HG03280 (cell line): ENCODE measurements around the gene RAMP1.

Source experiments
- ATAC-seq: cut with Tn5 transposase; IDR thresholded peaks from one replicate; pipeline ENCODE4 v1.9.1; 2021; ENCODE audit warnings: mild to moderate bottlenecking, moderate library complexity; ENCODE audit not compliant: unreplicated experiment

RAMP1 gene

DNA sequence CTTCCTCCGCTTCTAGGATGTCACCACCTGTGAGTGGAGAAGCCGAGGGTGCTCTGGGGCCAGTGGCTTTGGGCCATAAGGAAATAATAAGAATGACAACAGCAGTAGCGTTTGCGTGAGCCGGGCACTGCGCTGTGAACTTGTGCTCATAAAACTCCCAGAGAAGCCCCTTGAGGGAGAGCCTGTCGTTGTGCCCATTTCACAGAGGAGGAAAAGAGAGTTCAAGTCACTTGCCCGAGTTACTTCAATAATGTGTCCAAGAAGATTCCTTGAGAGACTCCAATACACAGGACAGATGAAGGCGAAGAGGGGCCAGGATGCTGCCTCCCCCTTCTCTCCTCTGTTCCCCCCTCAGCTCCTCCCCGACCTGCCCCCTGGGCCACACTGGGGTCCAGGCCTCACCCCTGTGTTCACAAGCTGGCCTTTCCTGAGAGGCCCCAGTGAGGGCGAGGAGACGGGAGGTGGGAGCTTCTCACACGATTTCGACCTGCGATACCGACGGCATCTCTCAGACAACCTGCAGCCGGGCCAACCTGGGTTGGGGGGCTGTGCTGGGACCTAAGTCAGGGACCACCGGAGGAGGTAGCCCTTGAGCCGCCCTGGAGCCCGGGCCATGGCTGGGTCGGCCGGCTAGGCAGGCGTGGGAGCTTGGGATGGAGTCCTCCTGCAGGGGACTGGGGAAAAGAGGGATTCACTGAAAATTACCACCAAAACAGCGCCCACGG, 53.9 kb downstream of the RAMP1 start:
- no peak for ATAC-seq

DNA sequence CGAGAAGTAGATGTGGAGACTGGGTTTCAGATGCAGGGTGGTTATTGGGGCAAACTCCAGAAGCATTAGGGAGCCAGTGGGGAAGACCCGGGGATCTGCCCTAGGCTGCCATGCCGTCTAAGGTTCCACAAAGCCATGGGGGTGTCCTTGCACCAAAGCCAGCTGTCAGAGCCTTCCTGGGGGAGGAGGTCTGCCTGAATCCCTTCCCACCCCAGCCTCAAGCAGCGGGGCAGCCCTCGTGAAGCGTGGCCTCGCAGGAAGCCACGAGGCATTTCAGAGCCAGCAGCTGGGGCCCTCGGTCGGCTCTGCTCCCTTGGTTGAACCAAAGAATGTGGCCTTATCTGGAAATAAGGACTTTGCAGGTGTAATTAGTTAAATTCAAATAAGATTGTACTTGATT, 56.2 kb downstream of the RAMP1 start:
- no peak for ATAC-seq

DNA sequence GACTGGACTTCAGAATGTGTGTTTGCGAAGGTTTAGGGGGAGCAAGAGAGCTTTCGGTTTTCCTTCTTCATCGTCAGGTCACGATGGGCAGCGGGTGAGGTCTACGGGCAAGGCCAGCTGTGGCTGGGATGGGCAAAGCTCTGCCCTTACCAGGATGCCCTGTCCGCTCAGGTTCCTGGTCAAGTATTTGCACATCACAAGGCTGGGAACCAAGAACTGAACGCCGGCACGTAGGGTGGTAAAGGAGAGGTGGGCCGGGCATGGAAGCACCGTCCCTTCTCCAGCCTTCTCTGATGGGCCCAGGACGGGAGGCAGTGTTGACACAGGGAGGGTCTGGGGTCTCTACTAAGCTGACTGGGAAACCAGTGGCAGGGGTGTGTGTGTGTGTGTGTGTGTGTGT, 56.9 kb downstream of the RAMP1 start:
- ATAC-seq: no peak

DNA sequence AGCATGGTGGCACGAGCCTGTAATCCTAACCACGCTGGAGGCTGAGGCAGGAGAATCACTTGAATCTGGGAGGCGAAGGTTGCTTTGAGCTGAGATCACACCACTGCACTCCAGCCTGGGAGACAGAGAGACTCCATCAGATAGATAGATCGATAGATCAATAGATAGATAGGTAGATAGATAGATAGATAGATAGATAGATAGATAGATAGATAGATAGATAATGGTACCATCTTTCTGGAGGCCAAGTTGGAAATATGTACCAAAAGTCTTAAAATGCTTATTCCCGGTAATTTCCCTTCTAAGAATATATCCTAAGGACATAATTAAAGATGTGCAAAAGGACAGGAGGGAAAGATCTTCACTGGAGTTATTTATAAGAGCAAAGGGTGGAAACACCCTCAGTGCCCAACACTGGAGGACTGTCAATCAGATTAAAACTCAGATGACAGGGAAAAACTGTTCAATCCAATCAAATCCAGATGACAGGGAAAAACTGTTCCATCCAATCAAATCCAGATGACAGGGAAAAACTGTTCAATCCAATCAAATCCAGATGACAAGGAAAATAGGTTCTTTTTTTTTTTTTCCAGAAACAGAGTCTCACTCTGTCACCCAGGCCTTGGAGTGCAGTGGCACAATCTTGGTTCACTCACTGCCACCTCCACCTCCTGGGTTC, 58.4 kb downstream of the RAMP1 start:
- no peak for ATAC-seq

DNA sequence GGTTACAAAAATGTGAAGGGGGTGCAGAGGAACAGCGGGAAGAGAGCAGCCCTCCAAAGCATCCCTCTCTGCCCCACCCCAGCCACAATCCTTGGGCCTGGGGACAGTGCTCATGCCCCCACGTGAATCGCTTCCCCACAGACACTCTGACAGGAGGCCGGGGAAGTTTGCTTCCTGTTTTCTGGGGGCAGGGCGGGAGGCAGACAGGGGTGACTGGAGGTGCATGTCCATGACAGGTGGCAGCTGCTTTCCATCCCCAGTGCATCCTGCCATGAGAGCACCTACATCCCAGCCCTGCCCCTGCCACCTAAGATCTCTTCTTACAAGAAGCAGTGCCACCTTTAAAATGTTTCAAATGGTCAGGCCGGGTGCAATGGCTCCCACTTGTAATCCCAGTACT, 60.2 kb downstream of the RAMP1 start:
- no peak for ATAC-seq

- no peak for ATAC-seq
These were observed 61.2 kb downstream of the RAMP1 start for GRCh38 chr2:237920673-237921072.

- no peak for ATAC-seq
These were observed 62.6 kb downstream of the RAMP1 start for GRCh38 chr2:237921967-237922492.

GRCh38 chr2:237922641-237923361, 63.4 kb downstream of the RAMP1 start:
- ATAC-seq: no peak

DNA sequence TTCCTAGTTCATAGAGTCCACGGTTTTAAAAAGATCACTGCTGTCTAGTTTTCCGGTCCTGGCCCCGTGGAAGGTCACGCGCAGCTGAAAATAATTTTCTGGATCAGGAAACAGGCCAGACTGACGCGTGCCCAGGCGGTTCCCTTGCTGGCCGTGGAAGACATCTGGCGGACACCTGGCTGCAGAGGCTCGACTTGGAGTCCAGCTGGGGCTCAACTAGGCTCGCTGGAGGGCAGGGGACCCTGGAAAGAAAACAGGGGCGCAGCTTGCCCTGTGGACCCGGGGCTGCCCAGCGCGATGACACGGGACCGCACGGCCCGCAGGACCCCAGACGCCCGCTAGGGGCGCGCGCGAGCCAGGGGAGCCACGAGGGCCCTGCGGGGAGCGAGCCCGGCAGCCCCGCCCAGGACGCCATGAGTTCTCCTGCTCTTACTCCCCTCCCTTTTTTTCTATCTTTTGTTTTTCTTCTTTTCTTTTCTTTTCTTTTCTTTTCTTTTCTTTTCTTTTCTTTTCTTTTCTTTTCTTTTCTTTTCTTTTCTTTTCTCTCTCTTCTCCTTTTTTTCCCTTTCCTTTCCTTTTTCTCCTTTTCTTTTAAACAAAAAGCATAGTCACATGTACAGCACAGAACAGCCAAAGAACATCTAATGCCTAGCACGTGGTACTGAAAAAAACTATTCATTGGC, 64.2 kb downstream of the RAMP1 start:
- ATAC-seq: peak; percentile 91

DNA sequence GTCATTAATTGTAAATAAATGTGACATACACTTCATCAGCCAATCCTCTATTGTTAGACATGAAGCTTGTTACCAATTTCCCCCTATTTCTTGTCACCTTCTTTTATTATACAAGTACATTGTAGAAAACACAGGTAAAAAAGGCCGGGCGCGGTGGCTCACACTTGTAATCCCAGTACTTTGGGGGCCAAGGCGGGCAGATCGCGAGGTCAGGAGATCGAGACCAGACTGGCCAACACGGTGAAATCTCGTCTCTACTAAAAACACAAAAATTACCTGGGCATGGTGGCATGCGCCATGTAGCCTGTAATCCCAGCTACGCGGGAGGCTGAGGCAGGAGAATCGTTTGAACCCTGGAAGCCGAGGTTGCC, 64.7 kb downstream of the RAMP1 start:
- no peak for ATAC-seq

DNA sequence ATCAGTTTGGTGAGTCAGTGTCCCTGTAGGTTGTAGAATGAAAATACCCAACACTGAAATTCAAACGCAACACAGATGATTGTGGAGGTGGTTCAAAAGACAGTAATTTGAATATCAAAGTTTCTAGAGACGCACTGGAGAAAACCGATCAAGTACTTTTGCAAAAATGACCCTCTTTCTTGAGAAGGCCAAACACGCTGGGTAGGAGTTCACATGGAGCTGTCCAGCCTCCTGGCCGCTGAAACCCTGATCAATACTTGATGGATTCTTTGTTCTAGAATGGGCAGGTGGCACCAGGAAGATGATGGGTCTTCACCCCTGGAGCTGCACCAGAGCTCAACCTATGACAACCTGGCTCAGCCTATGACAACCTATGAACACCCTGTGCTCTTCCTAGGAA, 67.7 kb downstream of the RAMP1 start:
- no peak for ATAC-seq

DNA sequence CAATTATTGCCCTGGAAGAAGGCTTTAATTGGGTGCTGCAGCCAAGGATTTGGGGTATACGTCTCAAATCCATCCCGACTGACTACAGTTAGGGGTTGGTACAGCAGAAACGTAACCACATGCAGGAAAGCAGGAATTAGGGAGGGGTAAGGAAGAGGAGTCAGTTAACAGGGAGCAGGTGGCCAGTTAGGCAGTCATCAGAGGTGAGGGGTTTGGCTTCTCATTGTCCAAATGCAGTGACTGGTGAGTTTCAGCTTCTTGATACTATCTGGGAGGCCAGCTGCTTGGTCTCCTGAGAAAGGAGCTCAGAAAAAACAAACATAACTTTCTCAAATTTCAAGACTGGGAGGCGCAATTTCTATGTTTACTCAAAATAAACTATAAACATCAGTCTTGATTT, 68.6 kb downstream of the RAMP1 start:
- no peak for ATAC-seq

- no peak for ATAC-seq
These were observed 70.6 kb downstream of the RAMP1 start for GRCh38 chr2:237929979-237930378.

DNA sequence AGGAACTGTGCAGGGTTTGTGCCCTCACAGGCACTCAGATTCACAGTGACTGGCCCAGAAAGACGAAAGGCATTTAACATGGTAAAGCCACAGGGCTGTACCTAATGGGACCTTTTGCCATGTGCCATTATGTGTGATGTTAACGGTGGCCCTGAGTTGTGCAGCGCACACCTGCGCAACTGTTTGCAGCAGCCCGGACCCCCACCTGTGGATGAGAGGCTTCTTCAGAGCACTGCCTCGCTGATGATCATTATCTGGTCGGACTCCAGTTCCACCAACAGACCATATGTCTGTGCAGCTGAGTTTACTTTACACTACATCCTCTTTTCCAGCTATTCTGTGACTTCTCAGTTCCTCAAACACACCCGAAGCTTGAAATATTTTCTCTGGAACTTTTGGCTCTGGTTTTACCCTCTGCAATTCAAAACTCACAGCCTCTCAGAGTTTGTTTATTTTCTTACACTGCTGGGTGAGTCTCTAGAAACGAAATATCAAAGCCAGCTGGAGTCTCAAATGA, 71.8 kb downstream of the RAMP1 start:
- no peak for ATAC-seq

GRCh38 chr2:237932731-237933131, 73.3 kb downstream of the RAMP1 start:
- no peak for ATAC-seq

DNA sequence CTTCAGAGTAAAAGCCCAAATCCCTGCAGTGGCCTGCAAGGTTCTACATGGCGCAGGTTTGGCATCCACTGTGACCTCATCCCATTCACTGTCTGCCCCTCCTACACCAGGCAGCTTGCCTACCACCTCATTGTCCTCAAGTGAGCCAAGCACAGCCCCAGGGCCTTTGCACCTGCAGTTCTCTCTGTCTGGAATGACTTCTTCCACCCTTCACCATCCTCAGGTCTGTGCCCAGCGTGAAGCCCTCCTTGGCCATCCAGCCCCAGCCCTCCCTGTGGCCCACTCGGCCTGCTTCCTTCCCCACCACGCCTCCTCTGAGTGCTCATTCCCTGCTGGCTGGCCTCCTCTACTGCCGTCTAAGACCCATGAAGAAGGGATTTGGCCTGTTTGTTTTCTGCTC, 74.8 kb downstream of the RAMP1 start:
- ATAC-seq: no peak

DNA sequence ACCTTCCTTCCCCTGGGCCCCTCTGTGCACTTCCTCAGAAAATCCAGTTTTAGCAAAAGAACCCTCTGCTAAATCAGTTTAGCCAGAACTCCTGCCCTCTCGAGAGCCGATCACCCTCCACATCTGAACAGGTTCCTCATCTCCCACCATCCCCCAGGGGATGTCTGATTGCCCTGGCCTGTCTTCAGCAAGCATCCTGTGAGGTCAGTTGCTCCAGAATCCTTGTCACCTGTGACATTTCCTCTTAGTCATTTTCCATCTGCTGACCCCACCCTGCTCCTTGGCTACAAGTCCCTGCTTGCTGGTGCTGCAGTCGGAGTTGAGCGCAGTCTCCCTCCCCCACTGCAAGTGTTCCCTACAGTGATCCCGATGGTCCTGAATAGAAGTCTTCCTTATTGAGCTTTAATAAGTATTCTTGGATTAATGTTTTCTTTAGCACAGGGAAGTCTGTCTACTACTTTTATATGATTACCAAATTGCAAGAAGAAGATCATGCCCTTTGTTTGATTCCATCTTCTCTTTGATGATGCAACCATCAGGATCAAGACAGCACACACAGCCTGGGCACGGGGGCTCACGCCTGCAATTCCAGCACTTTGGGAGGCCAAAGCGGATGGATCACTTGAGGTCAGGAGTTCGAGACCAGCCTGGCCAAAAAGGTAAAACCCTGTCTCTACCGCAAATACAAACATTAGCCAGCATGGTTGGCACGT, 76.5 kb downstream of the RAMP1 start:
- no peak for ATAC-seq

- ATAC-seq: no peak
These were observed 79.8 kb downstream of the RAMP1 start for GRCh38 chr2:237939251-237939650.

GRCh38 chr2:237940828-237941227, 81.4 kb downstream of the RAMP1 start:
- no peak for ATAC-seq

DNA sequence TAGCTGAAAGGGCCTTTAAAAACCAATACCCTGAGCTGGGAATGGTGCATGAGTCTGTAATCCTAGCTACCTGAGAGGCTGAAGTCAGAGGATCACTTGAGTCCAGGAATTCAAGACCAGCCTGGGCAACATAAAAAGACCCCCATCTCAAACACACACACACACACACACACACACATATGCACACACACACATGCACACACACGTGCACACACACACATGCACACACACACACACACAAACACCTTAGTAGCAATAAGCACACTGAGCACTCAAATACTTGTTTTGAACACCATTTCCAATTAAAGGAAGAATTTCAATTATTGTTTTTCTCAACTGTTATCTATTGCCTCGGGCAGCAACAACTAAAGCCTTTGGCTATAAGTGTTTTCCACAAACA, 81.8 kb downstream of the RAMP1 start:
- no peak for ATAC-seq
